GM10847 (cell line): ENCODE results near the gene PBX4.

Experiments
- POLR2A ChIP-seq: IDR thresholded peaks from 2 replicates; pipeline ENCODE4 v1.6.1; 2011; ENCODE audit not compliant: insufficient read length; ENCODE audit errors: extremely low read depth

The PBX4 gene

GRCh38 chr19:19523177-19523576 is 95.3 kb downstream of the PBX4 start:
- no peak for TF ChIP-seq POLR2A

DNA sequence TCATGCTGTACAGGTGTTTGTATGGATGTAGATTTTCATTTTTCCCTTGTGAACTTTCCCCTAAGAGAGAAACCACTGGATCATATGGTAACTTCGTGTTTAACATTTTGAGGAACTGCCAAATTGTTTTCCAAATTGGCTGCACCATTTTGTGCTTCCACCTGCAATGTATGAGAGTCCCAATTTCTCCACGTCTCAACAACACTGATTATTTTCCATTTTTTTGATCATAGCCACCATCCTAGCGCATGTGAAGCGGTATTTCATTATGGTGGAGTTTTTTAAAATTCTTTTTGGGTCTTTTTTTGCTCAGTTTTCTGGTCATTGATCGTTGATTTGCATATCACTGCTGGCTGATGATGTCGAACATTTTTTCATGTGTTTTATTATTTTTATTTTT is 97.5 kb downstream of the PBX4 start:
- TF ChIP-seq POLR2A: no peak

GRCh38 chr19:19517235-19517619 is 101.3 kb downstream of the PBX4 start:
- no peak for TF ChIP-seq POLR2A

- TF ChIP-seq POLR2A: peak; percentile 91
Measured at GRCh38 chr19:19515642-19516519, 102.6 kb downstream of the PBX4 start, which contains the start of gene NDUFA13. TSS of gene NDUFA13 (plus strand) at chr19:19516225. CDS start at chr19:19516239, 14 bp downstream.

DNA sequence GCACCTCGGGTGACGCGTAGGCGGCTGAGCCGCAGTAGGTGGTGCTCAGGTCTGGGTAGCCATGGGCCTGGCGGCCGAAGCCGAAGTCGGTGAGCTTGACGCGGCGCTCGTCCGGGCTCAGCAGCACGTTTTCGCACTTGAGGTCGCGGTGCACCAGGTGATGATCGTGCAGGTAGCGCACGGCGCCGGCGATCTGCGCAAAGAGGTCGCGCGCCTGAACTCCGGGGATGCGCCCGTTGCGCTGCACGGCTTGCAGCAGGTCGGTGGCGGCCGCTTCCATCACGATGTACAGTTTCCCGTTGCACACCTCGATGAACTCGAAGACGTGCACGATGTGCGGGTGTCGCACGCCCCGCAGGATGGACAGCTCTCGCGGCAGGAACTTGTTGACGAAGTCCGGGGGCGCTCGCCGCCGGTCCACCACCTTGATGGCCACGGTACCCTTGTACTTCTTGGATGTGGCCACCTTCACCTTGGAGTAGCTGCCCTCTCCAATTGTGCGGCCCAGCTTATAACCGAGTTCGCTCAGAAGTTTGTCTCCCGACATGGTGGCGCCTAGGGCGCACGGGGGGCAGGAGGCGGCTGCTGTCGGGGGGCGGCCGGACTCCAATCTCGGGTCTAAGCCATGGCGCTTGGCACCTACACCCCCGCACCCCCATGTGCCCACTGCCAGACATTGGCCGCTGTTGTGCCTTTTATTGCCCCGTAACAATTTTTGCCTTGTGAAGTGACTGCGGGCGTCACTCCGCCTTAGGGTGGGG is 103.4 kb downstream of the PBX4 start, which contains the start of gene TSSK6:
TSS of gene TSSK6 (minus strand) at position 668 of the 761 bp plus-strand sequence. CDS start at position 547, 121 bp downstream.
- TF ChIP-seq POLR2A: no peak

DNA sequence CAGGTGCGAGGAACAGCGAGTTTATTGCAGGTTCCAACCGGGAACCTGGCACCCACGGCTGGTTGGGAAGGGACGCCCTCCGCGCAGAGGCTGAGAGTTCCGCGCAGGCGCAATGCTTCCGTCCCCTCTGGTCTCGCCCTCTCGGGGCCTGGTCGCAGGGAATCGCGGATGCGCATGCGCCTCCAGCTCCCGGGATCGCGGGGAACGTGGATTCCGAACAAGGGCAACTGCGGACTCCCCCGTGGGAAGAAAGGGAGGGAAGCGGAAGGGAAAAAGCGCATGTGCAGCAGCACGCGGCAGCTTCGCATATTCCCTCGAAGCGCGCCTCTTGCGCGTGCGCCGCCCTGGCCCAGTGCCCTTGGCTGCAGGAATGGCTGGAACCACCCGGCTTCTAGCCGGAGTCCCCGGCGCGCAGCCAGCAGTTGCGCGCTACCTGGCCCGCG is 104.3 kb downstream of the PBX4 start:
- TF ChIP-seq POLR2A: no peak

DNA sequence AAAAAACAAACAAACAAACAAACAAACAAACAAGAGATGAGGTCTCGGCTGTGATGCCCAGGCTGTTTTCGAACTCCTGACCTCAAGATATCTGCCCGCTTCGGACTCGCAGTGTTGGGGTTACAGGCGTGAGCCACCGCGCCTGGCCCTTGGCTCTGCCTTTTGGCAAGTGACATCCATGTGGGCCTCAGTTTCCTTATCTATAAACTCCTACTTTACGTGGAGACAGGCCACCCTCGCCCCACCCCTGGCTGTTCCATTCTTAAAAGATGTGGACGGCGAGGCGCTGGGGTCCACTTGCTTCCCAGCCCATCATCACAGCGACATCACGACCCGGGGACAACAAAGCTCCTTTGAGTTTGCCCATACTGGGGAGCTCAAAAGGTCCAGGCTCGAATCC is 104.8 kb downstream of the PBX4 start:
- no peak for TF ChIP-seq POLR2A
